Measurements from ENCODE around the gene CDH4.

The CDH4 gene

GRCh38 chr20:61739086-61739831 is 487.2 kb downstream of the CDH4 start:
- H3K27ac ChIP-seq: no peak overlapping the region
- no peak for TF ChIP-seq CTCF (IDR thresholded peaks at IDR 0.05)
- TF ChIP-seq ZFX (IDR thresholded peaks at IDR 0.05; ENCODE audit: borderline replicate concordance): no peak

DNA sequence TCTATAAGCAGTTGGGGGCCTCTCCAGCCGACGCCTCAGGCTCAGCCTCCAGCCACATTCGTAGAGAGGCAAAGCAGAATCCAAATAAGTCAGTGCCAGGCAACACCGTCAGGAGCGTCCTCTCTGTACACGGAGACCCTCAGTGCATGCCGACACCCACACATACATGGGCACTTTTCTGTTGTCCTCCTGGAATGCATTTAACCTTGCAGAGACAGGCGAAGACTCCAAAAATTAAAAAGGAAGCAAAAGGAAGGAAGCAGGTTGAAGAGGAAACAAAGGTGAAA is 487.7 kb downstream of the CDH4 start:
- H3K27ac ChIP-seq: no peak overlapping the region
- no peak for TF ChIP-seq CTCF (IDR thresholded peaks at IDR 0.05)
- TF ChIP-seq ZFX (IDR thresholded peaks at IDR 0.05; ENCODE audit: borderline replicate concordance): no peak

DNA sequence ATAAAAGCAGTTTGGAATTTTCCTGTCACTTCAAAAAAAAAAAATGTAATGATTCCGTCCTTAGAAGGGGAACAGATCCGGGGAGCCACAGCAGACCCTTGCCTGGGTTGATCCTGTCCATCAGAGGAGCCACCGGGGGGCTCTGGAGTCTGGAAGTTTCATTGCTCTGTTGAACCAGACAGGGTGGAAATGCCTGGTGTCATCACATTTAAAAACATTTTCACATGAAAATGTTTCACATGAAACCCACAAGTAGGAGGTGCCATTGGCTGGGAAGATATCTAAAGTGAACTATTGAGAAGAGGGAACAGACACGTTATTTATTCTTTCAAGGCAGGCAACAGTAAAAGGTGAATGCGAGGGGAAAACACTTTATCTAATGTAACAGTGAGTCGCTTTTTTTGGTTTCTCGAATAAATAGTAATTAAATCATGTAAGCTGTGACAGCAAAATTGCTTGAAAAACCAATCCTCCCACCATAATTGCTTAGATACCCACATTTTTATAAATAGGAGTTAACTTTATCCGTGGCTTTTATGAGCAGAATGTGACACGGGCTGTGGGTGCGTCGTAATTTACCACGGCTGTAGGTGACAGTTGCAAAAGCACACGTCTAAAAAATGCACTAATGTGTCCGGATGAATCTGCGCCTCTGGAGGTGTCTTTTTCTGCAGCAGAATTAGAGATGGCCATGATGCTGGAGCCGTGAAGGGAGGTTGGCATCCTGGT is 490.2 kb downstream of the CDH4 start:
- no peak for TF ChIP-seq CTCF (IDR thresholded peaks at IDR 0.05)
- TF ChIP-seq ZFX (IDR thresholded peaks at IDR 0.05; ENCODE audit: borderline replicate concordance): no peak
- no peak overlapping the region for H3K27ac ChIP-seq

DNA sequence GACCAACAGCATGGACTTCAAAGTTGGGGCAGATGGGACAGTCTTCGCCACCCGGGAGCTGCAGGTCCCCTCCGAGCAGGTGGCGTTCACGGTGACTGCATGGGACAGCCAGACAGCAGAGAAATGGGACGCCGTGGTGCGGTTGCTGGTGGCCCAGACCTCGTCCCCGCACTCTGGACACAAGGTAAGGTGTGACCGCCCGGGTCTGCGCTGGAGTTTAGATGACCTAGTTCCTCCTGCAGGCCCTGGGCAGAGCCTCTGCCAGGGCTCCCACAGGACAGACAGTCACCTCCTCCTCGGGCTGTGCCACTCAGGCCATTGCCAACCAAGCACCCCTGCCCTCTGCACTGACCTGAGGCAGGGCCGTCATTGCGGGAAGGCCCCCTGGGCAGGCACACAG is 491.5 kb downstream of the CDH4 start:
- no peak overlapping the region for H3K27ac ChIP-seq

GRCh38 chr20:61744691-61745396 is 492.8 kb downstream of the CDH4 start:
- no peak overlapping the region for H3K27ac ChIP-seq

More for the DNA sequence above, 491.5 kb downstream of the CDH4 start:
- TF ChIP-seq CTCF (IDR thresholded peaks at IDR 0.05) (no peak), ZFX (IDR thresholded peaks at IDR 0.05; ENCODE audit: borderline replicate concordance) (no peak)

DNA sequence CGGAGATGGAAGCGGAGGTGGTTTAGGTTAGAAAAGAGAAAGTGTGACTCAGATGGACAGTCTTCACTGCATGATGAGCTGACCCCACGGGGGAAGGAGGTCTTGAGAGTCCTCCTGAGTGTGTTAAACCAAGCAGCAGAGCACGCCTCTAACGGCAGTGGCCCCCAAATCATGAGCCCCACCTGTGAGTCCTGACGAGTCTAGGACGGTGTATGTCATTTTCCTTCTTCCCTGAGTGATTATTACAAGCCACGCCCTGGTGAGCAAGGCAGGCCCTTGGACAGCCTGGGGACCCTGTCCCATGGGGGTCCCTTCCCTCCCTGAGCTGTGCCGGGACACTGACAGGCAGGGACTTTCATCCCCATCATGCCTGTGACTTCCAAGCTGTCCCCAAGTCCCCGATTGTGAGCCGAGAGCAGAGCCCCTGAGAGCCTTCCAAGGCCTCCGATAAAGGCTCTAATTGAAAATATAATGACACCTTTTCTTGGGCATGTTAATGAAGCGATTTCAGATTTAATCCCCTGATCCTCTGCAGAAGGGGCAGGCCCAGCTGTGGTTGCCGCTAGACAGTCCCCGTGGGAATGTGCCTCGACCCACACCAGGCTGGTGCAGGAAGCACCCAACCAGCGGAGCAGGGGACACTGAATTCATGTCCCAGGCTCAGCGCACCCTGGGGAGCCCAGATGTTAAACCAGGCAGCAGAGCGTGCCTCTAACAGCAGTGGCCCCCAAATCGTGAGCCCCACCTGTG is 493.5 kb downstream of the CDH4 start:
- H3K27ac ChIP-seq: no peak overlapping the region
- no peak for TF ChIP-seq ZFX (IDR thresholded peaks at IDR 0.05; ENCODE audit: borderline replicate concordance)
- TF ChIP-seq CTCF (IDR thresholded peaks at IDR 0.05): no peak

More at GRCh38 chr20:61744691-61745396, 492.8 kb downstream of the CDH4 start:
- TF ChIP-seq CTCF (IDR thresholded peaks at IDR 0.05) (no peak), ZFX (IDR thresholded peaks at IDR 0.05; ENCODE audit: borderline replicate concordance) (no peak)
